GM23338 (cell line): Measurements from ENCODE around the gene AAGAB.

Experiments
- CREB1 ChIP-seq: fragments of 250-450 bp; sonication (Bioruptor Pico); IDR thresholded peaks from 2 replicates; pipeline ENCODE4 v1.5.0; 2020; ENCODE audit warnings: low read depth, mild to moderate bottlenecking, moderate library complexity
- CTCF ChIP-seq, 2 experiments: fragments of 200-600 bp in 1 of 2; sonication (generic) in 1 of 2; conservative IDR thresholded peaks; 2 replicates each; pipeline versions ENCODE4 v1.5.1 to v1.6.1; 2016 to 2017; ENCODE audit warnings: antibody characterized with exemption in 2 of 2, low read depth in 2 of 2, mild to moderate bottlenecking in 2 of 2, moderate library complexity in 1 of 2
- ETS1 ChIP-seq: IDR thresholded peaks from 2 replicates; pipeline ENCODE4 v1.6.1; 2016; ENCODE audit warnings: antibody characterized with exemption
- EZH2 ChIP-seq: fragments of 200-600 bp; sonication (generic); IDR thresholded peaks from one replicate; pipeline ENCODE4 v1.8.0; 2017; ENCODE audit warnings: antibody characterized with exemption, mild to moderate bottlenecking, low read depth; ENCODE audit not compliant: unreplicated experiment
- EZH2phosphoT487 ChIP-seq: fragments of 200-600 bp; sonication (generic); IDR thresholded peaks from one replicate; pipeline ENCODE4 v1.8.1; 2018; ENCODE audit warnings: antibody characterized with exemption; ENCODE audit not compliant: unreplicated experiment
- JUNB ChIP-seq: IDR thresholded peaks from one replicate; pipeline ENCODE4 v1.6.1; 2016; ENCODE audit warnings: antibody characterized with exemption; ENCODE audit not compliant: unreplicated experiment
- NANOG ChIP-seq: IDR thresholded peaks from 2 replicates; pipeline ENCODE4 v1.6.1; 2016; ENCODE audit warnings: antibody characterized with exemption, borderline replicate concordance
- POLR2AphosphoS5 ChIP-seq: IDR thresholded peaks from 2 replicates; pipeline ENCODE4 v1.6.1; 2016; ENCODE audit warnings: antibody characterized with exemption, low read depth
- REST ChIP-seq: IDR thresholded peaks from one replicate; pipeline ENCODE4 v1.6.1; 2018; ENCODE audit warnings: antibody characterized with exemption; ENCODE audit not compliant: unreplicated experiment
- STAT1 ChIP-seq: IDR thresholded peaks from one replicate; pipeline ENCODE4 v1.6.1; 2016; ENCODE audit warnings: antibody characterized with exemption; ENCODE audit not compliant: unreplicated experiment
- ZNF114 ChIP-seq: fragments of 250-450 bp; sonication (Bioruptor Pico); IDR thresholded peaks from 2 replicates; pipeline ENCODE4 v1.5.0; 2020; ENCODE audit warnings: mild to moderate bottlenecking, moderate library complexity
- ZNF331 ChIP-seq: fragments of 250-450 bp; sonication (Bioruptor Pico); IDR thresholded peaks from 2 replicates; pipeline ENCODE4 v1.5.0; 2020; ENCODE audit warnings: low read depth, mild to moderate bottlenecking, moderate library complexity

- TF ChIP-seq CTCF (conservative IDR thresholded peaks at IDR 0.05; ENCODE audit: low read depth in 2 of 2): no peak
- TF ChIP-seq ETS1: no peak
- TF ChIP-seq EZH2: no peak
- TF ChIP-seq JUNB: no peak
- TF ChIP-seq POLR2AphosphoS5: no peak
- no peak for TF ChIP-seq EZH2phosphoT487
- no peak for TF ChIP-seq CREB1 (CRISPR knock-in tag)
- TF ChIP-seq ZNF331 (CRISPR knock-in tag): no peak
- TF ChIP-seq REST: no peak
- TF ChIP-seq ZNF114 (CRISPR knock-in tag): no peak
- no peak for TF ChIP-seq STAT1
- TF ChIP-seq NANOG: no peak
Measured at GRCh38 chr15:67175643-67176071, 78.8 kb downstream of the AAGAB start.
